PC-3 (cell line): ENCODE results near the gene ALPK3. TPM values are rescaled to one million over a fixed set of nuclear protein-coding genes. Genes with fewer than 3 reads are reported as not detected.

Source experiments
- ATAC-seq: fragments of 200-7000 bp; cut with Tn5 transposase; 2 replicates; pipeline ENCODE4 v1.9.1; 2020; ENCODE audit warnings: mild to moderate bottlenecking, moderate library complexity
- BruUV-seq: library from RNA; stranded (reverse); fragments of 400-500 nt; replicated peaks from 2 replicates; lab custom pipeline; 2021; lab: Mats Ljungman, UMichigan
- CTCF ChIA-PET: fragments of 300-600 bp; sonication (Branson Sonifier 250); formaldehyde crosslinking; loops from one replicate; lab custom pipeline; 2022; ENCODE audit warnings: antibody characterized with exemption; lab: Charles Lee
- POLR2A ChIA-PET: fragments of 300-600 bp; sonication (Branson Sonifier 250); formaldehyde crosslinking; loops from one replicate; lab custom pipeline; 2022; ENCODE audit warnings: antibody characterized with exemption; ENCODE audit not compliant: unreplicated experiment; lab: Charles Lee
- DNase-seq: peaks from one replicate; pipeline ENCODE4 v3.0.0-alpha.2; 2015
- H2AFZ ChIP-seq: fragments of 300-600 bp; sonication (generic); 2 replicates; pipeline ENCODE4 v1.6.0; 2016; ENCODE audit warnings: antibody characterized with exemption, low read length
- H3F3A ChIP-seq: fragments of 300-600 bp; sonication (generic); one replicate; pipeline ENCODE4 v1.6.0; 2017; ENCODE audit warnings: antibody characterized with exemption, low read length, control low read depth, mild to moderate bottlenecking; ENCODE audit not compliant: unreplicated experiment
- H3K27ac ChIP-seq: fragments of 300-600 bp; sonication (generic); 2 replicates; pipeline ENCODE4 v1.5.1; 2016; ENCODE audit warnings: mild to moderate bottlenecking, low read length
- H3K27me3 ChIP-seq: fragments of 300-600 bp; sonication (generic); 2 replicates; pipeline ENCODE4 v1.6.1; 2016; ENCODE audit warnings: low read length, mixed read lengths
- H3K36me3 ChIP-seq: fragments of 300-600 bp; sonication (generic); 2 replicates; pipeline ENCODE4 v1.6.1; 2016; ENCODE audit warnings: low read depth, mixed run types, low read length, mixed read lengths
- H3K4me1 ChIP-seq: fragments of 300-600 bp; sonication (generic); 2 replicates; pipeline ENCODE4 v1.5.1; 2016; ENCODE audit warnings: low read length; ENCODE audit not compliant: insufficient read depth
- H3K4me2 ChIP-seq: fragments of 300-600 bp; sonication (generic); 2 replicates; pipeline ENCODE4 v1.6.0; 2016; ENCODE audit warnings: low read length
- H3K4me3 ChIP-seq: fragments of 300-600 bp; sonication (generic); 2 replicates; pipeline ENCODE4 v1.5.1; 2016; ENCODE audit warnings: mild to moderate bottlenecking, low read length, mixed read lengths
- H3K79me2 ChIP-seq: fragments of 300-600 bp; sonication (generic); 2 replicates; pipeline ENCODE4 v1.6.1; 2017; ENCODE audit warnings: low read length, mixed read lengths
- H3K9ac ChIP-seq: fragments of 300-600 bp; sonication (generic); 2 replicates; pipeline ENCODE4 v1.6.0; 2016; ENCODE audit warnings: mild to moderate bottlenecking, low read length
- H3K9me2 ChIP-seq: fragments of 300-600 bp; sonication (generic); replicated peaks from 2 replicates; pipeline ENCODE4 v1.6.1; 2016; ENCODE audit warnings: mixed run types, low read length, mixed read lengths
- H3K9me3 ChIP-seq: fragments of 300-600 bp; sonication (generic); 2 replicates; pipeline ENCODE4 v1.6.1; 2016; ENCODE audit warnings: low read length, mixed read lengths
- H4K20me1 ChIP-seq: fragments of 300-600 bp; sonication (generic); 2 replicates; pipeline ENCODE4 v1.6.1; 2016; ENCODE audit warnings: low read length, mixed read lengths
- EZH2 ChIP-seq: fragments of 300-600 bp; sonication (generic); IDR thresholded peaks from one replicate; pipeline ENCODE4 v1.6.1; 2017; ENCODE audit warnings: antibody characterized with exemption, mild to moderate bottlenecking, low read length; ENCODE audit not compliant: unreplicated experiment
- EZH2phosphoT487 ChIP-seq: fragments of 300-600 bp; sonication (generic); IDR thresholded peaks from 2 replicates; pipeline ENCODE4 v1.6.1; 2018; ENCODE audit warnings: mild to moderate bottlenecking, antibody characterized with exemption, low read length, borderline replicate concordance
- intact Hi-C: fragments of 100-400 bp; cut with micrococcal nuclease; formaldehyde crosslinking; loops from 2 replicates; pipeline ENCODE4 v1.9.0; 2023
- total RNA-seq: library from RNA; depleted of rRNA; stranded (reverse); fragments of >200 nt; gene quantifications from 2 replicates; pipeline ENCODE4 v1.2.3, GENCODE V29; 2014
- TF ChIP-seq, protein P1 (sequence below): fragments of 300-600 bp; sonication (generic); conservative IDR thresholded peaks from 2 replicates; pipeline ENCODE4 v1.5.1; 2017; ENCODE audit warnings: antibody characterized with exemption, low read depth, mild to moderate bottlenecking, low read length

ALPK3 gene
- total RNA-seq, 1 experiment from 2014 or later = 2.4 TPM

GRCh38 chr15:84886211-84886983 lies 69.2 kb downstream of the ALPK3 start:
- TF ChIP-seq EZH2phosphoT487 (no peak), EZH2 (no peak)
- TF ChIP-seq, protein P1, sequence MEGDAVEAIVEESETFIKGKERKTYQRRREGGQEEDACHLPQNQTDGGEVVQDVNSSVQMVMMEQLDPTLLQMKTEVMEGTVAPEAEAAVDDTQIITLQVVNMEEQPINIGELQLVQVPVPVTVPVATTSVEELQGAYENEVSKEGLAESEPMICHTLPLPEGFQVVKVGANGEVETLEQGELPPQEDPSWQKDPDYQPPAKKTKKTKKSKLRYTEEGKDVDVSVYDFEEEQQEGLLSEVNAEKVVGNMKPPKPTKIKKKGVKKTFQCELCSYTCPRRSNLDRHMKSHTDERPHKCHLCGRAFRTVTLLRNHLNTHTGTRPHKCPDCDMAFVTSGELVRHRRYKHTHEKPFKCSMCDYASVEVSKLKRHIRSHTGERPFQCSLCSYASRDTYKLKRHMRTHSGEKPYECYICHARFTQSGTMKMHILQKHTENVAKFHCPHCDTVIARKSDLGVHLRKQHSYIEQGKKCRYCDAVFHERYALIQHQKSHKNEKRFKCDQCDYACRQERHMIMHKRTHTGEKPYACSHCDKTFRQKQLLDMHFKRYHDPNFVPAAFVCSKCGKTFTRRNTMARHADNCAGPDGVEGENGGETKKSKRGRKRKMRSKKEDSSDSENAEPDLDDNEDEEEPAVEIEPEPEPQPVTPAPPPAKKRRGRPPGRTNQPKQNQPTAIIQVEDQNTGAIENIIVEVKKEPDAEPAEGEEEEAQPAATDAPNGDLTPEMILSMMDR = no peak
- Histone ChIP-seq H3K27me3 (no peaks in the 10 kb centered on the region), H3K4me2 (no peak overlapping the region), H3K9me3 (no peaks in the 10 kb centered on the region), H2AFZ (no peak overlapping the region), H3F3A (no peaks in the 10 kb centered on the region), H3K27ac (no peak overlapping the region), H3K79me2 (no peaks in the 10 kb centered on the region), H3K9ac (no peak overlapping the region), H3K4me3 (no peak overlapping the region), H3K4me1 (no peaks in the 10 kb centered on the region), H4K20me1 (no peaks in the 10 kb centered on the region), H3K36me3 (no peaks in the 10 kb centered on the region), H3K9me2 (no peaks in the 10 kb centered on the region)
- ChIA-PET POLR2A (no interaction called here), CTCF (no interaction called here)
- no TSS peak for BruUV-seq
- intact Hi-C loops = no loop called here
- ATAC-seq = no peak
- DNase-seq = no peak

GRCh38 chr15:84886984-84887299 lies 69.8 kb downstream of the ALPK3 start:
- intact Hi-C loops = no loop called here
- no peaks in the 10 kb centered on the region for H3F3A ChIP-seq
- H4K20me1 ChIP-seq = no peaks in the 10 kb centered on the region
- H3K4me3 ChIP-seq = no peak overlapping the region
- no peak for TF ChIP-seq EZH2
- TF ChIP-seq, protein P1 = no peak
- TF ChIP-seq EZH2phosphoT487 = no peak
- no peaks in the 10 kb centered on the region for H3K9me2 ChIP-seq
- no peak overlapping the region for H3K27ac ChIP-seq
- BruUV-seq = no TSS peak
- H3K9me3 ChIP-seq = no peaks in the 10 kb centered on the region
- ATAC-seq (no peak), DNase-seq (no peak)
- ChIA-PET CTCF (no interaction called here), POLR2A (no interaction called here)
- no peaks in the 10 kb centered on the region for H3K79me2 ChIP-seq
- no peak overlapping the region for H3K9ac ChIP-seq
- H2AFZ ChIP-seq = no peak overlapping the region
- H3K27me3 ChIP-seq = no peaks in the 10 kb centered on the region
- no peaks in the 10 kb centered on the region for H3K36me3 ChIP-seq
- no peaks in the 10 kb centered on the region for H3K4me1 ChIP-seq
- H3K4me2 ChIP-seq = no peak overlapping the region

- no peaks in the 10 kb centered on the region for H3K27me3 ChIP-seq
- intact Hi-C loops = no loop called here
- H3K79me2 ChIP-seq = no peaks in the 10 kb centered on the region
- H3K4me3 ChIP-seq = no peak overlapping the region
- H3K36me3 ChIP-seq = no peaks in the 10 kb centered on the region
- H3K4me2 ChIP-seq = no peak overlapping the region
- ChIA-PET POLR2A (no interaction called here), CTCF (no interaction called here)
- no peak overlapping the region for H3K27ac ChIP-seq
- no peaks in the 10 kb centered on the region for H3K9me3 ChIP-seq
- H3F3A ChIP-seq = no peaks in the 10 kb centered on the region
- H4K20me1 ChIP-seq = no peaks in the 10 kb centered on the region
- no peaks in the 10 kb centered on the region for H3K9me2 ChIP-seq
- DNase-seq (no peak), ATAC-seq (no peak)
- BruUV-seq = no TSS peak
- H3K9ac ChIP-seq = no peak overlapping the region
- TF ChIP-seq EZH2 = no peak
- no peak for TF ChIP-seq EZH2phosphoT487
- TF ChIP-seq, protein P1 = no peak
- H3K4me1 ChIP-seq = no peaks in the 10 kb centered on the region
- H2AFZ ChIP-seq = no peak overlapping the region
Observed at GRCh38 chr15:84887938-84888337, 70.8 kb downstream of the ALPK3 start.
